GM18873 (cell line): ENCODE data around the gene RPL37.
"Not testable (repeated sequence)": the region's sequence is repeated elsewhere in the genome, so short reads cannot be mapped to it uniquely, and the experiment has no call there.

ENCODE experiments used
- ATAC-seq: cut with Tn5 transposase; IDR thresholded peaks from one replicate; pipeline ENCODE4 v1.9.1; 2021; ENCODE audit warnings: mild to moderate bottlenecking, moderate library complexity, moderate number of reproducible peaks; ENCODE audit not compliant: unreplicated experiment, low FRiP score

RPL37 gene

DNA sequence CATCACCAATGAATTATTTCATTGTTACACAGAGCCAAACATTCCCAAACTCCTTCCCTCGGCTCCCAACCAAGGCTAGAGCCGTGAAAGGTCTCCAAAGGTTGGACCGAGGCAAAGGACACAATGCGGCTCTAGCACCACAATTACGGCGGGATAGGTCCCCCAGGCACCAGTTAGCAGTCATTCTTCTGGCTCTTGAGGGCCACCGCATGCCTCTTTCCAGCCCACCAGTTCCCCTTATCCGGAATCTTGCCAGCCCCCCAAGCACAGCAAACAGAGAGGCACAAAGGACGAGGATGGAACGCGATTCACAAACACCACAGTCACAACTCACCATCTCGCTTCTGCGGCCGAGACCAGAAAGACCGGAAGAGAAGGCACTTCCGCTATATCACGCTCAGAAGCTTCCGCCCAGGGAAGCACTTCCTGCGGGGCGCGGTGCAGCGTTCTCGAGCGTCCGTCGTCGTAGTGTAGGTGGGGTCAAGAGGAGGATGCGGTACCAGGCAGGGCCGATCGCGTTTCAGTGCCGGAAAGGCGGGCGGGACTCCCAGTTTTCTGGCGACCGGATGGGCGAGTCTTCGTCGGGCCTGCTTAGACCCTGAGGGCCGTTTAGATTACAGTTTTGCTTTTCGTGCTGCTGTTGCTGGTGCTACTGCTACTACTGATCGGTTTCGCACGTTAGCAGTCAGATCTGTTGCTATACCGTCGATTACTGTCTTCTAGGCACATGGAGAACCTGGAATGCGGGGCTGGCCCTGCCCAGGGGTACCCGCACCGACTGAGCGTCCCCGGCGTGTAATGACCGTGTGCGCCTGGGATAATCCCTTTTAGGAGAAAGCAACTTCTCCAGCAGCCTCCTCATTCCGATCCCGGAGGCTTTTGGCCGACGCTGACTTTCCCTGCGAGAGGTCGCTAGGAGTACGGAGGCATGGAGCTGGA, at the start of gene RPL37:
Gene RPL37 (minus strand): TSS at position 374 of the 939 bp plus-strand sequence. CDS start 37 bp downstream, at position 337.
- peak; percentile 97 for ATAC-seq

DNA sequence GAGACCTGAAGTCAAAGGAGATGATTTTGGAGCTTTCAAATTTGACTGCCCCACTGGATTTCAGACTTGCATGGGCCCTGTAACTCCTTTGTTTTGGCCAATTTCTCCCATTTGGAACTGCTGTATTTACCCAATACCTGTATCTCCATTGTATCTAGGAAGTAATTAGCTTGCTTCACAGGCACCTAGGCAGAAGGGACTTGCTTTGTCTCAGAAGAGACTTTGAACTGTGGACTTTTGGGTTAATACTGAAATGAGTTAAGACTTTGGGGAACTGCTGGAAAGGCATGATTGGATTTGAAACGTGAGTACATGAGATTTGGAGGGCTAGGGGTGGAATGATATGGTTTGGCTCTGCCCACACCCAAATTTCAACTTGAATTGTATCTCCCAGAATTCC, 48.0 kb upstream of the RPL37 start:
- not testable (repeated sequence) for ATAC-seq

DNA sequence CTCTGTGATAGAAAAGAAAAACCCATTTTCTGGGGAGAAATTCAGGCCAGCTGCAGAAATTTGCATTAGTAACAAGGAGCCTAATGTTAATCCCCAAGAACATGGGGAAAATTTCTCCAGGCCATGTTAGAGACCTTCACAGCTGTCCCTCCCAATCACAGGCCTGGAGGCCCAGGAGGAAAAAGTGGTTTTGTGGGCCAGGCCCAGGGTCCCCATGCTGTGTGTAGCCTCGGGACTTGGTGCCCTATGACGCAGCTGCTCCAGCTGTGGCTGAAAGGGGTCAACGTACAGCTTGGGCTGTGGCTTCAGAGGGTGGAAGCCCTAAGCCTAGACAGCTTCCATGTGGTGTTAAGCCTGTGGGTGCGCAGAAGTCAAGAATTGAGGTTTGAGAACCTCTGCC, 47.3 kb upstream of the RPL37 start:
- no peak for ATAC-seq

- no peak for ATAC-seq
These were observed 44.3 kb upstream of the RPL37 start for GRCh38 chr5:40879163-40879942.

DNA sequence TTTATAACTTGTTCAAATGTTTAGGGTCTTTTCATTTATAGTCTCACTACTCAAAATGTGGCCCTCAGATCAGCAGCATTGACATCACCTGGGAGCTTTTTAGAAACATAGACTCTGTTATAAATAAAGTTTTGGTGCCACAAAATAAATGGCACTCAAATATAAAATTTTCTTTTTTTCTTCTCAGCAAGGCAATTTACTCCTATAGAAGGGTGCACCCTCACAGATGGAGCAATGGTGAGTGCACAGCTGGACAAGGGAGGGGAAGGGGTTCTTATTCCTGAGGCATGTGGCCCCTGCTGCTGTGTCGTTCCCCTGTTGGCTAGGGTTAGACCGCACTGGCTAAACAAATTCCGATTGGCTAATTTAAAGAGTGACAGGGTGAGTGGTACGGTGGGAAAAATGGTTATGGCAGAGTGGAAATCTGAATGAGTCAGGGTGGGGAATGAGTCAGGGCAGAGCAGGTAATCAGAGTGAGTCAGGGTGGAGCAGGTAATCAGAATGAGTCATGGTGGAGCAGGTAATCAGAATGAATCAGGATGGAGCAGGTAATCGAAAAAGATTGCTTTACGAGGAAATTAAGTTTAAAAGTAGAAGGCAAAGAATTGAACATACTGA, 42.5 kb upstream of the RPL37 start:
- no peak for ATAC-seq

GRCh38 chr5:40875958-40876357, 40.9 kb upstream of the RPL37 start:
- ATAC-seq, result no peak

DNA sequence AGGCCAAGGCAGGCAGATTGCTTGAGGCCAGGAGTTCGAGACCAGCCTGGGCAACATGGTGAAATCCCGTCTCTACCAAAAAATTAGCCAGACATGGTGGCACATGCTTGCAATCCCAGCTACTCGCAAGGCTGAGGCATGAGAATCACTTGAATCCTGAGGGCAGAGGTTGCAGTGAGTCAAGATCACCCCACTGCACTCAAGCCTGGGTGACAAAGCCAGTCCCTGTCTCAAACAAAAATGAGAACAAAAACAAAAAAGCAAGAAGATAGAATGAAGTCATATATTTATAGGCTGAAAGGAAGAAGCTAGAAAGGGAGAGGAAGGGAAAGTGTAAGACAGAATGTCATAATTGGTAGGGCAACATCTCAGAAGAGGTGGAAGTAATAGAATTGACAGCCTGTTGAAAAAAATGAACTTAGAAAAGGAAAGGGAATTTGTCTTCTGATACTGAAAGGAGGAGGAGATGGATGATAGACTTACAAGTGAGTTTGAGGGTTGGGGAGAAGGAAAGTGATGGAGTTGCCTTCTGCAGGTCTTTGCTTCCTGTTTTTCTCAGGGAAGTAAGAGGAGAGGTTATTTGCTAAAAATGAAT, 38.4 kb upstream of the RPL37 start:
- ATAC-seq, result no peak

DNA sequence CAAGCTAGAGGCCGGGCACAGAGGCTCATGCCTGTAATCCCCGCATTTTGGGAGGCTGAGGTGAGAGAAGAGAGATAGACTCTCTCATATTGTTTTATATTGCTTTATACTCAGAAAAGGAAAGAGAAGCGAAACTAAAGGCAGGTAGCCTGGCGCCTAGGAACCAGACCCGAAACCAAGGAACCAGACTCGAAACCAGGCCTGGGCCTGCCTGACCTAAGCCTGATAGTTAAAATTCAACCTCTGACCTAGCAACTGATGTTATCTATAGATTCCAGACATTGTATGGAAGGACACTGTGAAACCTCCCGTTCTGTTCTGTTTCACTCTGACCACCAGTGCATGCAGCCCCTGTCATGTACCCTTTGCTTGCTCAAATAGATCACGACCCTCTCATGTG, 37.2 kb upstream of the RPL37 start:
- not testable (repeated sequence) for ATAC-seq

GRCh38 chr5:40871177-40871576, 36.2 kb upstream of the RPL37 start:
- ATAC-seq, result no peak

DNA sequence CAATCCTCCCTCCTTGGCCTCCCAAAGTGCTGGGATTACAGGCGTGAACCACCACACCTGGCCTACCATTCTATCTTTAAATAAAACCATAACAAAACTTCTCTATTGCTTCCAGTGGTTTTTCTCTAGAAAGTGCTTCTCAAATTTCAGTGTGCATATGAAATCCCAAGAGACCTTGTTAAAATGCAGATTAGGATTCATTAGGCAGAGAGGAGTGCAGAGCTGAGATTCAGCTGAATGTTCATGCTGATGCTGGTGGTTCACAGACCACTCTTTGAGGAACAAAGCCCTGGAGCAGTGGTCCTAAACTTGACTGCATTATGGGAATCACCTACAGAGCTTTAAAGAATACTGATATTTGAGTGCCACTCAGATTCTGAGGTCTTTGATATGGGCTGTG, 34.4 kb upstream of the RPL37 start:
- no peak for ATAC-seq

- no peak for ATAC-seq
These were observed 31.8 kb upstream of the RPL37 start for GRCh38 chr5:40866844-40867243.

GRCh38 chr5:40865004-40865403, 30.0 kb upstream of the RPL37 start:
- not testable (repeated sequence) for ATAC-seq

DNA sequence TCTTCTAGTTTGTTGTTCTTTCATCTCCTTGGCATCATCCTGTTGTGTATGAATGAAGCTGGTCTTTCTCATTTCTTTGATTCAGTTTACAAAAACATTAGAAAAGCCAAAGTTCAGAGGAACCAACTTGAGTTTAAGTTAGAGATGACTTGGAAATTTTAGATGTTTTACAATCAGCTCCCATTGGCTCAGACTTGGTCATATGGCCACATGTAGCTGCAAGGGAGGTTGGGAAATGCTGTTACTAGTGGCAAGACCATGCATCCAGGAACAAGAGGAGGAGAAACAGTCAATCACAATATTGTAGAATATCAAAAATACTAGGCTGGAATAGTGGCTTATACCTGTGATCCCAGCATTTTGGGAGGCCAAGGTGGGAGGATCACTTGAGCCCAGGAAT, 25.7 kb upstream of the RPL37 start:
- no peak for ATAC-seq

DNA sequence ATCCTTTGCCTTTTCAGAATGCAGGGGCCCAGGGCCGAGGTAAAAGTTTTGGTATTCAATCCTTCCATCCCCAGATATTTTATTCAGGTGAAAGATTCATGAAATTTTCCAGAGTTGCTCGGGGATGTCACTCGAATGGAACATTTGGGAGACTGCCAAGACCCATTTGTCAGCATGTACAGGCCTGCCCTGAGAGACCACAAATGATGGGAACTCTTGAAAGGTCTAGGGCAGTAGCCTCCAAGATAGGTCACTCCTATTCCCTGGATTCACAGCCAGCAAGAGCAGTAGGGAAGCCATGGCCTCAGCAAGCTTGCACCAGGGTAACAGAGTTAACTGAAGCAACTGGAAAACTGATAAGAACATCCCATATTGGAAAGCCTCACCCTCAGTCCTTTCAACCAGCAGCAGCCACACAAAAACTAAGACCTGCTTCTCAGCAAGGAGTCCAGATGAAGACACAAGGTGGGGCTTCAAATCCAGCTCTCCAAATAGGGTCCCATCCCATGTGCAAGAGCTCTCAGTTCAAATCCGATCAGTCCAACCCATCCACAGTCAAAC, 18.7 kb upstream of the RPL37 start:
- ATAC-seq, result no peak

GRCh38 chr5:40847525-40847924, 12.5 kb upstream of the RPL37 start:
- ATAC-seq, result no peak

DNA sequence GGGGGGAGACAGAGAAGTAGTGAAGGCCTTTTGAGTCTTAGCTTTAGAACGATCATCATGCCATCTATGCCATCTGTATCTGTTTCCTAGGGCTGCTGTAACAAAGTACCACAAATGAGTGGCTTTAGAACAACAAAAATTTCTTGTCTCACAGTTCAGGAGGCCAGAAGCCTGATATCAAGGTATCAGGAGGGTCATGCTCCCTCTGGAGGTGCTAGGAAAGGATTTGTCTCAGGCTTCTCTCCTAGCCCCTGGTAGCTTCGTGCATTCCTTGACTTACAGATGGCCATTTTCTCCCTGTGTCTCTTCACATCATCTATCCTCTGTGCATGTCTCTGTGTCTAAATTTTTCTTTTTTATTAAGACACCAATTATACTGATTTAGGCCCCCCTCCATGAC, 11.3 kb upstream of the RPL37 start:
- no peak for ATAC-seq

DNA sequence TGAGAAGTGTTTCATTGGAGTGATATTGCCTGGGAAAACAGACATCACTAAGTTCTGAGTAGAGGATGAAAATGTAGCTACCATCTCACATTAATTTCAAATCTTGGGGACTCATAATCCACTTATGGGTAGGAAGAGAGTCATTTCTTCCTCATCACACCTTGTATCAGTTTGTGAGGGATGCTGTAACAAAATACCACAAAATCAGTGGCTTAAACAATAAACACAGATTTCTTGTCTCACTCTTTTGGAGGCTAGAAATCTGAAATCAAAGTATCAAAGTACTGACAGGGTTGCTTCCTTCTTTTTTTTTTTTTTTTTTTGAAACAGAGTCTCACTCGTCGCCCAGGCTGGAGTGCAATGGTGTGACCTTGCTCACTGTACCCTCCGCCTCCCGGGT, 9.5 kb upstream of the RPL37 start:
- no peak for ATAC-seq

DNA sequence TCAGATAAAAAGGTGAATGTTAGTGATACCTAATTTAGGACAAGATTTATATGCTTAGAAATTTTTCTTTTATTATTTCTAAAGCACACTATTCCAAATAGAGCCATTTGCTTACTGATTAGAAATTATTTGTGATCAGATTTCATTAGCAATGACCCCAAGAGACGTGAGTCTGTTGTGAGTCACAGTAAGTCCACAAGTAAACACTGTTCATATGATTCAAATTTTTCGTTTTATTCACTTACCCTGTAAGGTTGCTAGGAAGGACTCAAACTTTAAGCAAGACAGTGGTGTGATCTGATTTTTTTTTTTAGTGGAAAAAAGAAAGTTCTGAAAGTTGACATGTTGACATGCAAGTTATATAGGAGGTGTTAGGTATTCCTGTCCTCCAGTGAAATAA, 7.3 kb upstream of the RPL37 start:
- no peak for ATAC-seq

GRCh38 chr5:40841068-40841805, 6.2 kb upstream of the RPL37 start, which contains the start of gene CARD6:
CARD6 (plus strand) TSS chr5:40841367; CDS start chr5:40841383, 16 bp downstream.
- ATAC-seq, result peak; percentile 40

DNA sequence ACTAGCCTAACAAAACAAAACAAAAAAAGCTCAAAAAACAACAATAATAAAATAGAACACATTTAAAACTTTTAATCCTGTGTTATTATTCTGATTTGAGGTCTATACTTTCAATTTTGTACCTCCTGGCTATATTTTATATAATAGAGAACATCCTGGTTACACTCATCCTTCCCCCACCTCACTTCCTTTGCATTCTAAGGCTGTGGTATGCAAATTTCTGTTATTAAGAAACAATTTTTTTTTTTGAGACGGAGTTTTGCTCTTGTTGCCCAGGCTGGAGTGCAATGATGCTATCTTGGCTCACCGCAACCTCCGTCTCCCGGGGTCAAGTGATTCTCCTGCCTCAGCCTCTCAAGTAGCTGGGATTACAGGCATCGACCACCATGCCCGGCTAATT, 3.1 kb upstream of the RPL37 start:
- ATAC-seq, result no peak
